NCI-H128 (cell line): Measurements from ENCODE around the gene FAT2.
"Not testable (repeated sequence)": the region's sequence is repeated elsewhere in the genome, so short reads cannot be mapped to it uniquely, and the experiment has no call there.

Experiments used
- DNase-seq: peaks from one replicate; lab custom pipeline; 2025; ENCODE audit not compliant: unreplicated experiment; lab: John Stamatoyannopoulos, UW

Gene FAT2

GRCh38 chr5:151615431-151615830 lies 24.3 kb upstream of the FAT2 start:
- no peak for DNase-seq

GRCh38 chr5:151614565-151614964 lies 23.4 kb upstream of the FAT2 start:
- no peak for DNase-seq

DNA sequence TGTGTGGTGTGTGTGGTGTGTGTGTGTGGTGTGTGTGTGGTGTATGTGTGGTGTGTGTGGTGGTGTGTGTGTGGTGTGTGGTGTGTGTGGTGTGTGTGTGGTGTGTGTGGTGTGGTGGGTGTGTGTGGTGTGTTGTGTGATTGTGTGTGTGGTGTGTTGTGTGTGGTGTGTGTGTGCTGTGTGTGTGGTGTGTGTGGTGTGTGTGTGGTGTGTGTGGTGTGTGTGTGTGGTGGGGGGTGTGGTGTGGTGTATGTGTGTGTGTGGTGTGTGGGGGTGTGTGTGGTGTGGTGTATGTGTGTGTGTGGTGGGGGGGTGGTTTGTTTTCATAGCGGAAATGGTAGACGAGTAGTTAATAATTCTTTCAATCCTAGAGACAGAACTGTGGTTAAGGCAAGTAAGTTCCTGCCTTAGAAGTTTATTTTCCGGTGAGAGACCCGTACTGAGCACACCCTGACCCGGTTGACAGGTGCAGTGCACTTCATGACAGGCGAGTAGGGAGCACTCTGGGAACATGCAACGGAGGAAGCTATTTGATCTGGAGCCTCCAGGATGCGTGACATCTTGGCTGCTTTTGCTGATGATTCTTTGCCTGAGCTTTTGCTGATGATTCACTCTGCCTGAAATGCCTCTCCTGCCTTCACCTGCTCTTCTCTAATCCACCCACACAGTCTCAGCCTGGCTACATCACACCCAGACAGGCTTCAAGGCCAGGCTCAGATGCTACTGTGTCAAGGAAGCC lies 21.7 kb upstream of the FAT2 start:
- no peak for DNase-seq

- no peak for DNase-seq
Measured at GRCh38 chr5:151611127-151611775, 20.1 kb upstream of the FAT2 start.

DNA sequence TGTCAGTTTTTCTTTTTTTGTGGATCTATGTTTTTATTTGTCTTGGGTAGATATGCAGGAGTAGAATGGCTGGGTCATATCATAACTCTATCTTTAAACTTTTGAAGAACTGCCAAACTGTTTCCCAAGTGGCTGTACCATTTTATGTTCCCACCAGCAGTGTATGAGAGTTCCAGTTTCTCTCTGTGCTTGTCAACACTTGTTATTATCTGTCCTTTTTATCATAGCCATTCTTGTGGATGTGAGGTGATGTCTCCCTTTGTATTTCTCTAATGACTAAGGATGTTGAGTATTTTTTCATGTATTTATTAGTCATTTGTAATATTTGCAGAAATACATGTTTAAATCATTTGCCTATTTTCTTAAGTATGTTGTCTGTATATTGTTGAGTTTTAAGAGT lies 17.4 kb upstream of the FAT2 start:
- no peak for DNase-seq

GRCh38 chr5:151607304-151607703 lies 16.2 kb upstream of the FAT2 start:
- no peak for DNase-seq

GRCh38 chr5:151605559-151605958 lies 14.4 kb upstream of the FAT2 start:
- DNase-seq = no peak

DNA sequence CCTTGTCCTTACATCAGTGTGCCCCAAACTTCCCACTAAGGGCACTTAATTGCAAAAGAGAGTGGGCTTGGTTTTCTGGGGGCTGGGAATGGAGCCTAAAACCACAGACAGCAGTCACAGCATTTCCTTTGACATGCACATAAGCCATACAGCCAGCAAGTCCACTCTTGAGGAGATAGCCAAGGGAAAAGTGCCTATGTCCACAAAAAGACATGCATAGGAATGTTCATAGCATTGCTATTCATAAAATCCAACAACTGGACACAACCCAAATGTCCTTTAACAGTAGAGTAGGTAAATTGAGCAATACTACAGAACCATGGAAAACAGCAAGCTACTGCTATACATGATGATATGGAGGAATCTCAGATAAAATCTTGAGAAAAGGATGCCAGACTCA lies 11.7 kb upstream of the FAT2 start:
- DNase-seq = no peak

- DNase-seq = no peak
Measured at GRCh38 chr5:151601391-151601790, 10.3 kb upstream of the FAT2 start.

DNA sequence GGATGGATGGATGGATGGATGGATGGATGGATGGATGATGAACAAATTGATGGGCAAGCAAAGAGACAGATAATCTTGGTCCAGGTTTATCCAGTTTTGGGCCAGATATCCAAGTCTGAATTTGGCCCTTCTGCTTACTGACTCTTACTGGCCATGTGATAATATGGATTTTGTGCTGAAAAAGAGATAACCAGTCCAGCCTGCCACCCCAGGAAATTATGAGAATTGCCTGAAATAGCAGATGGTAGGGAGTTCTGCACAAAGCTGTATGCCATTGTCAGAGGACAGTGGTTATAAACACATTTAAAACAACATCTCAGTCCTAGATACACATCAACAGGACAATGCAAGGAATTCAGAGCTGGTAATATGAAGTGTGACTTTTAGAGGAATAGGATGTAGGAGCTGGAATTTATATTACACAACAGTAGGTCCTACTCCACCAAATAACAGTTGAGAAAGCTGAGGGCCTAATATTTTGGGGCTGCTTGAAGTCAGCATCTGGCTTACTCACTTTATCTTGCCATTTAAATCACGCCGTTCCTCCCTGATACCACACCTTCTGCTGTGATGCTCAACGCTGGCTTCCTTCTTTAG lies 9.0 kb upstream of the FAT2 start:
- DNase-seq = no peak

GRCh38 chr5:151598984-151599383 lies 7.9 kb upstream of the FAT2 start:
- no peak for DNase-seq

- DNase-seq = no peak
Measured at GRCh38 chr5:151598549-151598948, 7.4 kb upstream of the FAT2 start.

DNA sequence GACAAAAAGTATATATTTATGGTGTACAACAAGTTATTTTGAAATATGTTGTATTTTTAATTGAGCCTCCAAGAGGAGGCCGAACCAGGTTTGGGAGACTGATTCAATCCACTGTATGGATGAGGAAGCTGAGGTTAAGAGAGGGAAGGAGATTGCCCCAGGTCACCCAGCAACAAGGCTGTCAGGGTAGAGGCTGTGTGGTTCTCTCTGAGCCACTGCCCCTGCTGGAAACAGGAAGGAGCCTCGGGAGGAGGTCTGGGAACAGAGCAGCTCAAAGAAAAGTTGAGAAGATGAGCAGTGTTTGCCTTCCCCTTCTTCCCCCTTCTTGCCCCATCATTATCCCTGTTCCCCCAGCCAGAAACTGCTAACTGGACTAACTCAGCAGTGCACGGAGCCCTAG lies 6.6 kb upstream of the FAT2 start:
- no peak for DNase-seq

DNA sequence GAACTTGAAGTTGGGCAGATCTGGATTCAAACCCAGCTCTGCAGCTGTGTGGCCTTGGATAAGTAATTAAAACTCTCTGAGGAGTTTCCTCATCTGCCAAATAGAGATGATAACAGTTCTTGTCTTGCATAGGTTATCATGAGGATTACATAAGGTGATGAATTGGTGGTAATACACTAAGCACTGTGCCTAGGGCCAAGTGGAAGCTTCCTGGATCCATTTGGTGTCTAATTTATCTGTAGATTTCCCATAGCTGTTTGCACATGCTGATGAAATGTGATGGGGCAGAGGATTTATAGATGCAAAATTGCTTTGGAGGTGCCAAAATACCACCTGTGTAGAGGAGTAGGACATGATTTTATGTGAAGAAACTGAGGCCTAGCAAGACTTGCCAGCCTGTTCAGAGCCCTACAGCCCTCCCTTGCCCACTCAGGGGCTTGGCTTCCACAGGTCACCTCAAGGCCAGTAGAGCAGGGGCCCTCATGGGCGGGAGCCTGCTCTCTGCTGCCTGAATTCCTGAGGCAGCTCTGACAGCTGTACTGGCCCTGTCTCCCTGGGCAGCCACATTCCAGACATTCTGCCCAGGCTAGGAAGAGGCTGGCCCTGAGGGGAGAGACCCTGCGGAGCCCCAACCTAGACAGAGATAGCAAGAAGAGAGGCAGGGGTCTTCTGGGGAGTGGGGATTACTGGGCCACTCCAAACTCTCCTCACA lies 5.9 kb upstream of the FAT2 start:
- no peak for DNase-seq

DNA sequence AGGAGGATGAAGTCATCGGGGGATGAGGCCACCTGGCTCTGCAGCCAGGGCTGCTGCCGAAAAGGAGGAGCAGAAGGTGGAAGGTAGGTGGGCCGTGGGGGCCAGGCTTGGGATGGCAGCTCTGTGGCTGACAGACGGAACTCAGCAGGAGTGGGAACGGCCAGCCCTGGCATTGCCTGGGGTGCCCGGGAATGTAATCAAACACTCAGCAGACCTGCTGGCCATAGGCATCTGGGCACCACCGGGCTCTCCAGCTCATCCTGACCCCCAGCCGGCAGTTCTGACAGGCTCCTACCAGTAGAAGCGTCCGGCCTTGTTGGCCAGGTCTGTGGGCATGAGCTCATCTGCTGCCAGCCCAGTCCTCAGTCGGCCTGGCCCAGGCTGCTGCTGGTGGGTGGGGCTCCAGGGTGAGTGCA lies 4.3 kb upstream of the FAT2 start:
- DNase-seq = no peak

- no peak for DNase-seq
Measured at GRCh38 chr5:151592855-151593408, 1.8 kb upstream of the FAT2 start.

DNA sequence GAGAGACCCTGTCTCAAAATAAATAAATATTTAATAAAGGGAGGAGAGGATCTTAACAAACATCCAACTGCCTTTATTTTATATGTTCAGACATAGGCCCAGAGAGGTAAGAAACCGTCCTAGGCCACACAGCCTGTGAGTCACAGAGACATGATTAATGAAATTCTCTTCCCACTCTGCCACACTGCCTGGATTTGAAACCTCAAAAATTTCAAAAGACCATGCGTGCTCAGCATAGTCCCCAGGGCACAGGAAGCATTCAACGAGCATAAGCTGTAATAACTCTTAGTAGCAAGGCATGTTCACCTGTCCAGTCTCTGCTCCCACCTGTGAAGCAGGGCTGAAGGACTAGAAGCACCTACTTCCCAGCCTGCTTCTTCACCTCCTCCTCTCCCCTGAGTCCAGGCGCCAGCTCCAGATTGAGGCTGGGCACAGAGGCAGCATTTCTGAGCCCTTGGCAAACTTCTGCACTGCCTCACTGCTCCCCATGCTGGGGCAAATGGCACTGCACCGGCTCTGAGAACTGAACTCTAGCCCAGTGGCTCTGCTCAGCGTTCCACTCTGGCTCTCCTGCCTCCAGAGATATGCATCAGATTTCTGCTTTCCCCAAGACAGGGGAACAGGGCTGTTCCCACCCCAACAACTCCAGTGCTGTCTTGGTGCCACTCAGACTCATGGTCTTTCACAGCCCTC lies 1.1 kb downstream of the FAT2 start:
- DNase-seq = no peak

GRCh38 chr5:151587796-151588555 lies 3.2 kb downstream of the FAT2 start:
- no peak for DNase-seq

DNA sequence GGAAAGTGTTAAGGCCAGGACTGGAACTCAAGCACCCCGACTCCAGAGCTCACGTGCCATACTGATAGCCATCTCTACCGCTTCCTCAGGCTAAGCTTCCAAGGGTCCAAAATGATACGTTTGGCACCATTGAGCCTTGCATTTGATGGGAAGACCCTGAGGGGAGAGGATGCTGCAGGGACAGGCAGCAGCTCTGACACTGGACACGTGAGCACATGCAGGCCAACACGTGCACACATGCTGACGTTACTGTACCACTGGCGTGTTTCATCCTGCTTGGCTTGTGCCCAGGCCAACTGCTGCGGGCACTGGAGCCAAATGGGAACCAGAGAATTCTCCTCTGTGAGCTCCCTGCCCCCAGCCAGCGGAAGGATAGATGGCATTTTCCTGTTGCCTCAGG lies 5.2 kb downstream of the FAT2 start:
- DNase-seq = no peak

GRCh38 chr5:151585344-151585743 lies 5.8 kb downstream of the FAT2 start:
- not testable (repeated sequence) for DNase-seq
